ENCODE measurements around the gene TEAD1. TPM values are rescaled to one million over a fixed set of nuclear protein-coding genes. Genes with fewer than 3 reads are reported as not detected.

Gene TEAD1
- total and polyA plus RNA-seq, 2 donors (not counting 3 experiments of a cell fraction or from before 2014, with no cell fraction given): 15.3 to 49.0 TPM

- Histone ChIP-seq H3K79me2 (ENCODE audit: control insufficient read depth, insufficient read depth, low read length) (no peaks in the 10 kb centered on the region), H3K9me3 (replicated peaks; ENCODE audit: control insufficient read depth, insufficient read depth, low read length) (no peaks in the 10 kb centered on the region), H3K4me3 (replicated peaks in 1 of 3; ENCODE audit: insufficient read depth in 1 of 3, low read depth in 1 of 3, low read length in 3 of 3) (no peak overlapping the region), H3K4me1 (ENCODE audit: control insufficient read depth, extremely low read depth, insufficient read depth, low read length) (peaks cover 16% of the 10 kb centered on the region), H3K4me2 (ENCODE audit: insufficient read depth, low read length) (no peak overlapping the region), H4K20me1 (replicated peaks; ENCODE audit: control insufficient read depth, extremely low read depth, insufficient read depth, low read length) (no peaks in the 10 kb centered on the region), H2AFZ (ENCODE audit: low read depth, low read length) (no peak overlapping the region), H3K27me3 (ENCODE audit: control insufficient read depth in 2 of 2, insufficient read depth in 2 of 2, low read length in 2 of 2) (no peaks in the 10 kb centered on the region), H3K9ac (replicated peaks; ENCODE audit: extremely low read depth, insufficient read depth, low read length) (no peak overlapping the region), H3K9me1 (replicated peaks; ENCODE audit: control insufficient read depth, extremely low read depth, insufficient read depth, low read length) (no peaks in the 10 kb centered on the region), H3K27ac (ENCODE audit: insufficient read depth, low read depth, low read length) (no peak overlapping the region), H3K36me3 (ENCODE audit: control insufficient read depth in 2 of 2, extremely low read depth in 1 of 2, insufficient read depth in 2 of 2, low read length in 2 of 2) (peaks cover 2 to 6% of the 10 kb centered on the region in 2 experiments)
- intact Hi-C loops (cut with micrococcal nuclease) (no loop called here), dilution Hi-C loops (cut with MboI; ENCODE audit: extremely low pct_ligation_motif_present, low sequenced_read_pairs) (no loop called here)
- CTCF ChIA-PET: interaction anchor here (1.0 to 5.4 kb wide), 5 partner anchors 9 to 612 kb away, joined by 3 to 30 read pairs (median 3); no protein-coding TSS in a partner anchor
- DNase-seq (ENCODE audit: low read depth, low spot score) (peak; percentile 50), FAIRE-seq (no peak)
- TF ChIP-seq FOS (IDR thresholded peaks at IDR 0.05; ENCODE audit: borderline replicate concordance, insufficient read depth, low read length) (no peak), JUN (IDR thresholded peaks at IDR 0.05; ENCODE audit: borderline replicate concordance, insufficient read depth, insufficient read length, low read depth) (peak; percentile 22), MYC (IDR thresholded peaks at IDR 0.05; ENCODE audit: low read depth, low read length) (no peak), POLR2AphosphoS5 (IDR thresholded peaks at IDR 0.05; ENCODE audit: insufficient read depth, low read depth, low read length) (peak; percentile 19), EZH2 (IDR thresholded peaks at IDR 0.05; ENCODE audit: borderline replicate concordance, low read depth, low read length, severe bottlenecking) (no peak), GATA2 (IDR thresholded peaks at IDR 0.05; ENCODE audit: insufficient read depth, insufficient read length, low read depth, low read length) (no peak), POLR2A (IDR thresholded peaks at IDR 0.05; ENCODE audit: low read depth, low read length) (no peak)
- TF ChIP-seq, protein P1, sequence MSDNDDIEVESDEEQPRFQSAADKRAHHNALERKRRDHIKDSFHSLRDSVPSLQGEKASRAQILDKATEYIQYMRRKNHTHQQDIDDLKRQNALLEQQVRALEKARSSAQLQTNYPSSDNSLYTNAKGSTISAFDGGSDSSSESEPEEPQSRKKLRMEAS (IDR thresholded peaks at IDR 0.05; ENCODE audit: insufficient read depth, insufficient read length): no peak
- TF ChIP-seq, protein P2, sequence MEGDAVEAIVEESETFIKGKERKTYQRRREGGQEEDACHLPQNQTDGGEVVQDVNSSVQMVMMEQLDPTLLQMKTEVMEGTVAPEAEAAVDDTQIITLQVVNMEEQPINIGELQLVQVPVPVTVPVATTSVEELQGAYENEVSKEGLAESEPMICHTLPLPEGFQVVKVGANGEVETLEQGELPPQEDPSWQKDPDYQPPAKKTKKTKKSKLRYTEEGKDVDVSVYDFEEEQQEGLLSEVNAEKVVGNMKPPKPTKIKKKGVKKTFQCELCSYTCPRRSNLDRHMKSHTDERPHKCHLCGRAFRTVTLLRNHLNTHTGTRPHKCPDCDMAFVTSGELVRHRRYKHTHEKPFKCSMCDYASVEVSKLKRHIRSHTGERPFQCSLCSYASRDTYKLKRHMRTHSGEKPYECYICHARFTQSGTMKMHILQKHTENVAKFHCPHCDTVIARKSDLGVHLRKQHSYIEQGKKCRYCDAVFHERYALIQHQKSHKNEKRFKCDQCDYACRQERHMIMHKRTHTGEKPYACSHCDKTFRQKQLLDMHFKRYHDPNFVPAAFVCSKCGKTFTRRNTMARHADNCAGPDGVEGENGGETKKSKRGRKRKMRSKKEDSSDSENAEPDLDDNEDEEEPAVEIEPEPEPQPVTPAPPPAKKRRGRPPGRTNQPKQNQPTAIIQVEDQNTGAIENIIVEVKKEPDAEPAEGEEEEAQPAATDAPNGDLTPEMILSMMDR (IDR thresholded peaks at IDR 0.05; ENCODE audit: extremely low read depth in 1 of 2, insufficient read depth in 1 of 2, low read depth in 1 of 2, low read length in 2 of 2): no peak
- POLR2A ChIA-PET: no interaction called here
- no TSS peak for BruUV-seq (replicated peaks)
Measured at GRCh38 chr11:12900496-12900895, 226.3 kb downstream of the TEAD1 start.
